K562 (cell line): ENCODE results near the gene NR2F6.
A peak's percentile ranks its signal among the peaks of the same experiment; 100 is the strongest.

Experiments used
- CTCF ChIP-seq, 3 experiments: IDR thresholded peaks in 2 of 3; conservative IDR thresholded peaks in 1 of 3; 2 replicates each; pipeline ENCODE4 v1.5.1; 2011 to 2012; ENCODE audit warnings: low read length in 3 of 3, mild to moderate bottlenecking in 3 of 3, control low read depth in 2 of 3, improper control_type of control experiment in 1 of 3, inconsistent platforms in 1 of 3, low read depth in 1 of 3, mixed read lengths in 1 of 3, moderate library complexity in 1 of 3; ENCODE audit not compliant: insufficient read depth in 2 of 3
- EP300 ChIP-seq: IDR thresholded peaks from 2 replicates; pipeline ENCODE4 v1.6.1; 2012; ENCODE audit warnings: low read length, improper control_type of control experiment
- HDAC6 ChIP-seq: IDR thresholded peaks from 2 replicates; pipeline ENCODE4 v1.6.1; 2012; ENCODE audit warnings: low read depth, mild to moderate bottlenecking, control low read depth, inconsistent platforms, low read length, moderate library complexity
- PHB ChIP-seq: fragments of 250-450 bp; sonication (Bioruptor Pico); IDR thresholded peaks from 2 replicates; pipeline ENCODE4 v1.5.0; 2021
- POLR2AphosphoS2 ChIP-seq: IDR thresholded peaks from 2 replicates; pipeline ENCODE4 v1.6.1; 2012; ENCODE audit warnings: low read length, improper control_type of control experiment
- RAD21 ChIP-seq, 2 experiments: fragments of 250-450 bp in 1 of 2; fragments of 450-650 bp in 1 of 2; sonication (Bioruptor Pico) in 1 of 2; formaldehyde crosslinking in 1 of 2; IDR thresholded peaks in 1 of 2; conservative IDR thresholded peaks in 1 of 2; 2 replicates each; pipeline versions ENCODE4 v1.4.0 to v1.8.0; 2020 to 2022; ENCODE audit warnings: mild to moderate bottlenecking in 2 of 2, moderate library complexity in 1 of 2
- STAT5B ChIP-seq: fragments of 250-450 bp; sonication (Bioruptor Pico); IDR thresholded peaks from 2 replicates; pipeline ENCODE4 v1.8.0; 2021; ENCODE audit warnings: mild to moderate bottlenecking, inconsistent platforms
- TEAD4 ChIP-seq, 2 experiments: sonication (generic) in 1 of 2; formaldehyde crosslinking in 1 of 2; IDR thresholded peaks; 2 replicates each; pipeline versions ENCODE4 v1.6.1 to v1.8.0; 2012 to 2022; ENCODE audit warnings: borderline replicate concordance in 1 of 2, inconsistent platforms in 1 of 2, low read length in 1 of 2, mild to moderate bottlenecking in 1 of 2, missing genetic modification reagents in 1 of 2
- TRIM24 ChIP-seq, 2 experiments: fragments of 450-650 bp; IDR thresholded peaks; 2 replicates each; pipeline ENCODE4 v1.6.1; 2016
- TF ChIP-seq, protein P1 (sequence below): fragments of 250-450 bp; sonication (Bioruptor Pico); IDR thresholded peaks from 2 replicates; pipeline ENCODE4 v1.5.1; 2021; ENCODE audit warnings: mild to moderate bottlenecking
- TF ChIP-seq, protein P2 (sequence below), 2 experiments: fragments of 450-650 bp in 1 of 2; sonication (generic) in 1 of 2; formaldehyde crosslinking in 1 of 2; IDR thresholded peaks in 1 of 2; conservative IDR thresholded peaks in 1 of 2; 2 replicates each; pipeline versions ENCODE4 v1.6.1 to v1.8.1; 2016 to 2023; ENCODE audit warnings: mild to moderate bottlenecking in 2 of 2, moderate library complexity in 2 of 2, inconsistent platforms in 1 of 2, missing genetic modification reagents in 1 of 2
- TF ChIP-seq, protein P3 (sequence below): sonication (generic); formaldehyde crosslinking; IDR thresholded peaks from 2 replicates; pipeline ENCODE4 v1.8.1; 2023; ENCODE audit warnings: mild to moderate bottlenecking, missing genetic modification reagents
- TF ChIP-seq, protein P4 (sequence below): sonication (generic); formaldehyde crosslinking; IDR thresholded peaks from 2 replicates; pipeline ENCODE4 v1.5.0; 2020; ENCODE audit warnings: missing genetic modification reagents

DNA sequence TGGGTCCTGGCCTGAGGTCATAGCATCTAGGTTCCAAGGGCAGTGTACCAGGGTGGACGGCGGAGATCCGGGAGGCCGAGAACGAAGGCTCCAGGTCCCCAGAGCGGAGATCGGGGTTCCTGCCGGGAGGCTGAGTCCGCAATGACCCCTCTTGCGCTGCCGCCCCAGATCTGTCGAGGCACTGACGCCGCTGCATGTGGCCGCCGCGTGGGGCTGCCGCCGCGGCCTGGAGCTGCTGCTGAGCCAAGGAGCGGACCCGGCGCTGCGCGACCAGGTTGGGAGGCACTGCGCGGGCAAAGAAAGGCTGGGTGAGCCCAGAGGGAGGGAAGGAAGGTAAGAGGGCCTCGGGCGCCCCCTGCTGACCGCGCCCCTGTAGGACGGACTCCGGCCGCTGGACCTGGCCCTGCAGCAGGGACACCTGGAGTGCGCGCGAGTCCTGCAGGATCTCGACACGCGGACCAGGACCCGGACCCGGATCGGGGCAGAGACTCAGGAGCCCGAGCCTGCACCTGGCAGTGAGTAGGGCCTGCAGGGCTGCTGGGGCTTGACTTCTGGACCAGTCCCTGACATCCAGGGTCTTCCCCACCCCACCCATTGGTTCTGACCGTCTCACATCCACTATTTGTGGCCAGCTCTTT, 36.9 kb upstream of the NR2F6 start:
- peak; percentile 86 to 94 for TF ChIP-seq RAD21 (CRISPR knock-in tag; conservative IDR thresholded peaks at IDR 0.05 in 1 of 2, IDR thresholded peaks at IDR 0.05 in 1 of 2)
- TF ChIP-seq, protein P1, sequence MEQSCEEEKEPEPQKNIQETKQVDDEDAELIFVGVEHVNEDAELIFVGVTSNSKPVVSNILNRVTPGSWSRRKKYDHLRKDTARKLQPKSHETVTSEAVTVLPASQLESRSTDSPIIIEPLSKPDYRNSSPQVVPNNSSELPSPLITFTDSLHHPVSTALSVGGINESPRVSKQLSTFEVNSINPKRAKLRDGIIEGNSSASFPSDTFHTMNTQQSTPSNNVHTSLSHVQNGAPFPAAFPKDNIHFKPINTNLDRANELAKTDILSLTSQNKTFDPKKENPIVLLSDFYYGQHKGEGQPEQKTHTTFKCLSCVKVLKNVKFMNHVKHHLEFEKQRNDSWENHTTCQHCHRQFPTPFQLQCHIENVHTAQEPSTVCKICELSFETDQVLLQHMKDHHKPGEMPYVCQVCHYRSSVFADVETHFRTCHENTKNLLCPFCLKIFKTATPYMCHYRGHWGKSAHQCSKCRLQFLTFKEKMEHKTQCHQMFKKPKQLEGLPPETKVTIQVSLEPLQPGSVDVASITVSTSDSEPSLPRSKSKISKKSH: no peak
- TF ChIP-seq CTCF (IDR thresholded peaks at IDR 0.05 in 2 of 3, conservative IDR thresholded peaks at IDR 0.05 in 1 of 3; ENCODE audit: insufficient read depth in 2 of 3, low read depth in 1 of 3, low read length in 3 of 3): peak; percentile 88 to 95 (median 94)
- no peak for TF ChIP-seq STAT5B (CRISPR knock-in tag)
- no peak for TF ChIP-seq TRIM24 (IDR thresholded peaks at IDR 0.05)
- TF ChIP-seq POLR2AphosphoS2: no peak
- no peak for TF ChIP-seq EP300
- TF ChIP-seq PHB (CRISPR knock-in tag): 0 out of 2 replicates have a peak, but pooled peaks have one; percentile 41
- TF ChIP-seq TEAD4 (IDR thresholded peaks at IDR 0.05; ENCODE audit: low read length): no peak
- TF ChIP-seq TEAD4 (CRISPR knock-in tag; IDR thresholded peaks at IDR 0.05; ENCODE audit: borderline replicate concordance): no peak
- TF ChIP-seq, protein P2, sequence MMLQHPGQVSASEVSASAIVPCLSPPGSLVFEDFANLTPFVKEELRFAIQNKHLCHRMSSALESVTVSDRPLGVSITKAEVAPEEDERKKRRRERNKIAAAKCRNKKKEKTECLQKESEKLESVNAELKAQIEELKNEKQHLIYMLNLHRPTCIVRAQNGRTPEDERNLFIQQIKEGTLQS (IDR thresholded peaks at IDR 0.05): no peak
- TF ChIP-seq, protein P2 (CRISPR knock-in tag; conservative IDR thresholded peaks at IDR 0.05): no peak; the same call in 1 of the 2 replicates
- TF ChIP-seq, protein P3, sequence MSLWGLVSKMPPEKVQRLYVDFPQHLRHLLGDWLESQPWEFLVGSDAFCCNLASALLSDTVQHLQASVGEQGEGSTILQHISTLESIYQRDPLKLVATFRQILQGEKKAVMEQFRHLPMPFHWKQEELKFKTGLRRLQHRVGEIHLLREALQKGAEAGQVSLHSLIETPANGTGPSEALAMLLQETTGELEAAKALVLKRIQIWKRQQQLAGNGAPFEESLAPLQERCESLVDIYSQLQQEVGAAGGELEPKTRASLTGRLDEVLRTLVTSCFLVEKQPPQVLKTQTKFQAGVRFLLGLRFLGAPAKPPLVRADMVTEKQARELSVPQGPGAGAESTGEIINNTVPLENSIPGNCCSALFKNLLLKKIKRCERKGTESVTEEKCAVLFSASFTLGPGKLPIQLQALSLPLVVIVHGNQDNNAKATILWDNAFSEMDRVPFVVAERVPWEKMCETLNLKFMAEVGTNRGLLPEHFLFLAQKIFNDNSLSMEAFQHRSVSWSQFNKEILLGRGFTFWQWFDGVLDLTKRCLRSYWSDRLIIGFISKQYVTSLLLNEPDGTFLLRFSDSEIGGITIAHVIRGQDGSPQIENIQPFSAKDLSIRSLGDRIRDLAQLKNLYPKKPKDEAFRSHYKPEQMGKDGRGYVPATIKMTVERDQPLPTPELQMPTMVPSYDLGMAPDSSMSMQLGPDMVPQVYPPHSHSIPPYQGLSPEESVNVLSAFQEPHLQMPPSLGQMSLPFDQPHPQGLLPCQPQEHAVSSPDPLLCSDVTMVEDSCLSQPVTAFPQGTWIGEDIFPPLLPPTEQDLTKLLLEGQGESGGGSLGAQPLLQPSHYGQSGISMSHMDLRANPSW: 0 out of 2 replicates have a peak, but pooled peaks have one; percentile 62
- TF ChIP-seq HDAC6: no peak
- TF ChIP-seq, protein P4, sequence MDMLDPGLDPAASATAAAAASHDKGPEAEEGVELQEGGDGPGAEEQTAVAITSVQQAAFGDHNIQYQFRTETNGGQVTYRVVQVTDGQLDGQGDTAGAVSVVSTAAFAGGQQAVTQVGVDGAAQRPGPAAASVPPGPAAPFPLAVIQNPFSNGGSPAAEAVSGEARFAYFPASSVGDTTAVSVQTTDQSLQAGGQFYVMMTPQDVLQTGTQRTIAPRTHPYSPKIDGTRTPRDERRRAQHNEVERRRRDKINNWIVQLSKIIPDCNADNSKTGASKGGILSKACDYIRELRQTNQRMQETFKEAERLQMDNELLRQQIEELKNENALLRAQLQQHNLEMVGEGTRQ (CRISPR knock-in tag): no peak
